ENCODE results near the gene ABHD12. TPM values are rescaled to one million over a fixed set of nuclear protein-coding genes. Genes with fewer than 3 reads are reported as not detected.

Gene ABHD12
- total RNA-seq, 2 experiments from 2014 or later: 27.1 to 27.6 TPM

- peaks cover 20% of the 10 kb centered on the region for H3K4me1 Mint-ChIP-seq
- ChIA-PET CTCF (no interaction called here), POLR2A (no interaction called here)
- H3K27me3 Mint-ChIP-seq: no peaks in the 10 kb centered on the region
- H3K36me3 Mint-ChIP-seq (ENCODE audit: low read depth): peaks cover 6% of the 10 kb centered on the region
- peaks cover 2% of the 10 kb centered on the region for H3K9me3 Mint-ChIP-seq
- no peak overlapping the region for H3K27ac Mint-ChIP-seq
- H3K4me3 Mint-ChIP-seq: no peak overlapping the region
- no peak for DNase-seq
Measured at GRCh38 chr20:25360631-25361286, 29.9 kb downstream of the ABHD12 start.

GRCh38 chr20:25356271-25356933 lies 34.2 kb downstream of the ABHD12 start:
- H3K4me1 Mint-ChIP-seq: peaks cover 31% of the 10 kb centered on the region
- CTCF ChIA-PET: interaction anchor here (0.7 kb wide), 1 partner anchor 18 kb away, joined by 3 read pairs; no protein-coding TSS in a partner anchor

GRCh38 chr20:25355866-25356265 lies 34.8 kb downstream of the ABHD12 start:
- H3K9me3 Mint-ChIP-seq: peaks cover 6% of the 10 kb centered on the region
- peak overlapping the region; percentile 19 for H3K27ac Mint-ChIP-seq
- POLR2A ChIA-PET: no interaction called here
- H3K27me3 Mint-ChIP-seq: no peaks in the 10 kb centered on the region
- CTCF ChIA-PET: interaction anchor here (0.7 kb wide), 1 partner anchor 17 kb away, joined by 3 read pairs; no protein-coding TSS in a partner anchor
- no peak for DNase-seq
- H3K36me3 Mint-ChIP-seq (ENCODE audit: low read depth): peaks cover 6% of the 10 kb centered on the region
- H3K4me3 Mint-ChIP-seq: no peak overlapping the region
- peaks cover 26% of the 10 kb centered on the region for H3K4me1 Mint-ChIP-seq

More at GRCh38 chr20:25356271-25356933, 34.2 kb downstream of the ABHD12 start:
- Mint-ChIP-seq H3K9me3 (peaks cover 6% of the 10 kb centered on the region), H3K27me3 (no peaks in the 10 kb centered on the region), H3K4me3 (no peak overlapping the region), H3K36me3 (ENCODE audit: low read depth) (peaks cover 6% of the 10 kb centered on the region), H3K27ac (peak overlapping the region; percentile 19)
- DNase-seq: no peak
- POLR2A ChIA-PET: no interaction called here

- DNase-seq: no peak
- H3K4me3 Mint-ChIP-seq: no peak overlapping the region
- H3K36me3 Mint-ChIP-seq (ENCODE audit: low read depth): peaks cover 6% of the 10 kb centered on the region
- peaks cover 6% of the 10 kb centered on the region for H3K9me3 Mint-ChIP-seq
- ChIA-PET POLR2A (no interaction called here), CTCF (no interaction called here)
- H3K27me3 Mint-ChIP-seq: no peaks in the 10 kb centered on the region
- H3K4me1 Mint-ChIP-seq: peaks cover 24% of the 10 kb centered on the region
- peak overlapping the region; percentile 41 for H3K27ac Mint-ChIP-seq
Measured at GRCh38 chr20:25355011-25355595, 35.5 kb downstream of the ABHD12 start.

- H3K27me3 Mint-ChIP-seq: no peaks in the 10 kb centered on the region
- CTCF ChIA-PET: interaction anchor here (0.7 kb wide), 1 partner anchor 10 kb away, joined by 3 read pairs; no protein-coding TSS in a partner anchor
- peaks cover 6% of the 10 kb centered on the region for H3K36me3 Mint-ChIP-seq (ENCODE audit: low read depth)
- peaks cover 24% of the 10 kb centered on the region for H3K4me1 Mint-ChIP-seq
- POLR2A ChIA-PET: no interaction called here
- H3K4me3 Mint-ChIP-seq: no peak overlapping the region
- H3K9me3 Mint-ChIP-seq: peaks cover 6% of the 10 kb centered on the region
- DNase-seq: no peak
- no peak overlapping the region for H3K27ac Mint-ChIP-seq
Measured at GRCh38 chr20:25353747-25354705, 36.6 kb downstream of the ABHD12 start.

- CTCF ChIA-PET: interaction anchor here (0.7 to 1.0 kb wide), 2 partner anchors 10 to 19 kb away, joined by 3 read pairs; no protein-coding TSS in a partner anchor
- POLR2A ChIA-PET: no interaction called here
- H3K4me1 Mint-ChIP-seq: peaks cover 23% of the 10 kb centered on the region
- H3K27me3 Mint-ChIP-seq: no peaks in the 10 kb centered on the region
- H3K4me3 Mint-ChIP-seq: no peak overlapping the region
- peaks cover 6% of the 10 kb centered on the region for H3K9me3 Mint-ChIP-seq
- H3K36me3 Mint-ChIP-seq (ENCODE audit: low read depth): peaks cover 6% of the 10 kb centered on the region
- no peak overlapping the region for H3K27ac Mint-ChIP-seq
- no peak for DNase-seq
Measured at GRCh38 chr20:25353353-25353746, 37.3 kb downstream of the ABHD12 start.

- no peak overlapping the region for H3K27ac Mint-ChIP-seq
- peaks cover 6% of the 10 kb centered on the region for H3K36me3 Mint-ChIP-seq (ENCODE audit: low read depth)
- no peak overlapping the region for H3K4me3 Mint-ChIP-seq
- no peaks in the 10 kb centered on the region for H3K27me3 Mint-ChIP-seq
- ChIA-PET CTCF (interaction anchor here (0.6 to 1.0 kb wide), 5 partner anchors 11 to 1920 kb away, joined by 3 read pairs; no protein-coding TSS in a partner anchor), POLR2A (no interaction called here)
- H3K9me3 Mint-ChIP-seq: peaks cover 6% of the 10 kb centered on the region
- peaks cover 21% of the 10 kb centered on the region for H3K4me1 Mint-ChIP-seq
- no peak for DNase-seq
Measured at GRCh38 chr20:25352746-25353145, 37.9 kb downstream of the ABHD12 start.

GRCh38 chr20:25351024-25351360 lies 39.6 kb downstream of the ABHD12 start:
- POLR2A ChIA-PET: no interaction called here
- Mint-ChIP-seq H3K4me1 (peaks cover 26% of the 10 kb centered on the region), H3K27me3 (no peaks in the 10 kb centered on the region), H3K4me3 (no peak overlapping the region), H3K27ac (no peak overlapping the region), H3K9me3 (peaks cover 6% of the 10 kb centered on the region), H3K36me3 (ENCODE audit: low read depth) (peaks cover 6% of the 10 kb centered on the region)
- no peak for DNase-seq
- CTCF ChIA-PET: no interaction called here

GRCh38 chr20:25346349-25346748 lies 44.3 kb downstream of the ABHD12 start:
- ChIA-PET CTCF (no interaction called here), POLR2A (no interaction called here)
- peaks cover 2% of the 10 kb centered on the region for H3K36me3 Mint-ChIP-seq (ENCODE audit: low read depth)
- no peaks in the 10 kb centered on the region for H3K9me3 Mint-ChIP-seq
- H3K27ac Mint-ChIP-seq: no peak overlapping the region
- peak; percentile 51 for DNase-seq
- H3K27me3 Mint-ChIP-seq: no peaks in the 10 kb centered on the region
- H3K4me3 Mint-ChIP-seq: no peak overlapping the region
- peaks cover 31% of the 10 kb centered on the region for H3K4me1 Mint-ChIP-seq

GRCh38 chr20:25345721-25346120 lies 44.9 kb downstream of the ABHD12 start:
- DNase-seq: no peak
- Mint-ChIP-seq H3K4me1 (peaks cover 31% of the 10 kb centered on the region), H3K9me3 (no peaks in the 10 kb centered on the region), H3K36me3 (ENCODE audit: low read depth) (peaks cover 2% of the 10 kb centered on the region), H3K4me3 (no peak overlapping the region), H3K27me3 (no peaks in the 10 kb centered on the region), H3K27ac (no peak overlapping the region)
- ChIA-PET POLR2A (no interaction called here), CTCF (no interaction called here)

- peaks cover 31% of the 10 kb centered on the region for H3K4me1 Mint-ChIP-seq
- H3K27me3 Mint-ChIP-seq: no peaks in the 10 kb centered on the region
Measured at GRCh38 chr20:25344634-25345033, 46.0 kb downstream of the ABHD12 start.

GRCh38 chr20:25341716-25342680 lies 48.6 kb downstream of the ABHD12 start:
- peaks cover 33% of the 10 kb centered on the region for H3K4me1 Mint-ChIP-seq
- CTCF ChIA-PET: interaction anchor here (1.3 kb wide), 1 partner anchor 43 kb away, joined by 3 read pairs; no protein-coding TSS in a partner anchor
- no peaks in the 10 kb centered on the region for H3K9me3 Mint-ChIP-seq
- no peak overlapping the region for H3K27ac Mint-ChIP-seq
- POLR2A ChIA-PET: no interaction called here
- no peaks in the 10 kb centered on the region for H3K27me3 Mint-ChIP-seq
- H3K4me3 Mint-ChIP-seq: no peak overlapping the region
- H3K36me3 Mint-ChIP-seq (ENCODE audit: low read depth): peaks cover 2% of the 10 kb centered on the region
- no peak for DNase-seq

More at GRCh38 chr20:25344634-25345033, 46.0 kb downstream of the ABHD12 start:
- Mint-ChIP-seq H3K4me3 (no peak overlapping the region), H3K9me3 (no peaks in the 10 kb centered on the region), H3K36me3 (ENCODE audit: low read depth) (peaks cover 2% of the 10 kb centered on the region), H3K27ac (no peak overlapping the region)
- DNase-seq: no peak
- POLR2A ChIA-PET: no interaction called here
- CTCF ChIA-PET: no interaction called here

Data from activated CD4-positive, alpha-beta T cell treated with anti-CD3 and anti-CD28 coated beads, Interleukin-2, amount 10 ng/mL, durations not matched to agents 7 days and 5 days (primary cell).